Measurements from ENCODE around the gene VPS37B. TPM values are rescaled to one million over a fixed set of nuclear protein-coding genes. Genes with fewer than 3 reads are reported as not detected.

The VPS37B gene
- total RNA-seq, 1 experiment from 2014 or later: 104 TPM

- CTCF ChIA-PET: interaction anchor here (0.6 to 3.1 kb wide), 5 partner anchors 9 to 139 kb away, joined by 4 to 12 read pairs (median 5); no protein-coding TSS in a partner anchor
- TF ChIP-seq CTCF (IDR thresholded peaks at IDR 0.05; ENCODE audit: unreplicated experiment): no peak
- Mint-ChIP-seq H3K27me3 (ENCODE audit: unreplicated experiment) (no peaks in the 10 kb centered on the region), H3K4me1 (ENCODE audit: low read depth, unreplicated experiment) (peaks cover 30% of the 10 kb centered on the region), H3K27ac (ENCODE audit: unreplicated experiment) (peak overlapping the region; percentile 84), H3K9me3 (ENCODE audit: low read depth, unreplicated experiment) (no peaks in the 10 kb centered on the region), H3K36me3 (ENCODE audit: insufficient read depth, unreplicated experiment) (peaks cover 40% of the 10 kb centered on the region), H3K4me3 (ENCODE audit: low read depth, unreplicated experiment) (peak overlapping the region; percentile 56)
- no TSS peak for BruUV-seq (replicated peaks)
- intact Hi-C loops (cut with micrococcal nuclease; ENCODE audit: unreplicated experiment): loop anchor here (2.0 kb wide), 1 partner anchor 17 kb away; no protein-coding TSS in a partner anchor
- DNase-seq: peak; percentile 73
Measured at GRCh38 chr12:122825773-122826724, 69.9 kb downstream of the VPS37B start.

- BruUV-seq (replicated peaks): no TSS peak
- no peak for TF ChIP-seq CTCF (IDR thresholded peaks at IDR 0.05; ENCODE audit: unreplicated experiment)
- CTCF ChIA-PET: interaction anchor here (0.6 to 2.5 kb wide), 7 partner anchors 14 to 427 kb away, joined by 3 to 15 read pairs (median 3); partner anchors contain the start of gene PITPNM2
- intact Hi-C loops (cut with micrococcal nuclease; ENCODE audit: unreplicated experiment): loop anchor here (2.0 kb wide), 1 partner anchor 13 kb away; no protein-coding TSS in a partner anchor
- H3K36me3 Mint-ChIP-seq (ENCODE audit: insufficient read depth, unreplicated experiment): peaks cover 36% of the 10 kb centered on the region
- peak; percentile 64 for DNase-seq
- peak overlapping the region; percentile 61 for H3K4me3 Mint-ChIP-seq (ENCODE audit: low read depth, unreplicated experiment)
- no peaks in the 10 kb centered on the region for H3K27me3 Mint-ChIP-seq (ENCODE audit: unreplicated experiment)
- H3K4me1 Mint-ChIP-seq (ENCODE audit: low read depth, unreplicated experiment): peaks cover 28% of the 10 kb centered on the region
- H3K9me3 Mint-ChIP-seq (ENCODE audit: low read depth, unreplicated experiment): no peaks in the 10 kb centered on the region
- peak overlapping the region; percentile 95 for H3K27ac Mint-ChIP-seq (ENCODE audit: unreplicated experiment)
Measured at GRCh38 chr12:122823429-122823828, 72.5 kb downstream of the VPS37B start.

- peaks cover 28% of the 10 kb centered on the region for H3K4me1 Mint-ChIP-seq (ENCODE audit: low read depth, unreplicated experiment)
- no TSS peak for BruUV-seq (replicated peaks)
Measured at GRCh38 chr12:122820838-122821271, 75.1 kb downstream of the VPS37B start.

GRCh38 chr12:122820138-122820537, 75.8 kb downstream of the VPS37B start:
- intact Hi-C loops (cut with micrococcal nuclease; ENCODE audit: unreplicated experiment): no loop called here
- no TSS peak for BruUV-seq (replicated peaks)
- CTCF ChIA-PET: interaction anchor here (0.6 kb wide), 1 partner anchor 48 kb away, joined by 4 read pairs; no protein-coding TSS in a partner anchor

More at GRCh38 chr12:122820838-122821271, 75.1 kb downstream of the VPS37B start:
- Mint-ChIP-seq H3K4me3 (ENCODE audit: low read depth, unreplicated experiment) (no peak overlapping the region), H3K36me3 (ENCODE audit: insufficient read depth, unreplicated experiment) (peaks cover 31% of the 10 kb centered on the region), H3K9me3 (ENCODE audit: low read depth, unreplicated experiment) (no peaks in the 10 kb centered on the region), H3K27ac (ENCODE audit: unreplicated experiment) (no peak overlapping the region), H3K27me3 (ENCODE audit: unreplicated experiment) (no peaks in the 10 kb centered on the region)
- TF ChIP-seq CTCF (IDR thresholded peaks at IDR 0.05; ENCODE audit: unreplicated experiment): no peak
- CTCF ChIA-PET: no interaction called here
- no peak for DNase-seq
- intact Hi-C loops (cut with micrococcal nuclease; ENCODE audit: unreplicated experiment): no loop called here

More at GRCh38 chr12:122820138-122820537, 75.8 kb downstream of the VPS37B start:
- no peaks in the 10 kb centered on the region for H3K27me3 Mint-ChIP-seq (ENCODE audit: unreplicated experiment)
- no peak for TF ChIP-seq CTCF (IDR thresholded peaks at IDR 0.05; ENCODE audit: unreplicated experiment)
- H3K36me3 Mint-ChIP-seq (ENCODE audit: insufficient read depth, unreplicated experiment): peaks cover 26% of the 10 kb centered on the region
- no peak overlapping the region for H3K27ac Mint-ChIP-seq (ENCODE audit: unreplicated experiment)
- no peak overlapping the region for H3K4me3 Mint-ChIP-seq (ENCODE audit: low read depth, unreplicated experiment)
- peaks cover 28% of the 10 kb centered on the region for H3K4me1 Mint-ChIP-seq (ENCODE audit: low read depth, unreplicated experiment)
- H3K9me3 Mint-ChIP-seq (ENCODE audit: low read depth, unreplicated experiment): no peaks in the 10 kb centered on the region
- no peak for DNase-seq
